Retinal pigment epithelial cell (primary cell): ENCODE results near the gene RNASE13.

ENCODE experiments used
- DNase-seq: peaks from one replicate; pipeline ENCODE4 v3.0.0-alpha.2; 2010; ENCODE audit warnings: low read depth
- H3K4me3 ChIP-seq: 2 replicates; pipeline ENCODE4 v1.5.1; 2011; ENCODE audit warnings: mild to moderate bottlenecking, low read length, control low read depth, moderate library complexity
- CTCF ChIP-seq: conservative IDR thresholded peaks from 2 replicates; pipeline ENCODE4 v1.5.1; 2011; ENCODE audit warnings: low read depth, low read length, control low read depth, inconsistent platforms

The RNASE13 gene

GRCh38 chr14:21055432-21056117, 21.0 kb upstream of the RNASE13 start:
- no peak overlapping the region for H3K4me3 ChIP-seq
- DNase-seq, result no peak
- TF ChIP-seq CTCF, result no peak

DNA sequence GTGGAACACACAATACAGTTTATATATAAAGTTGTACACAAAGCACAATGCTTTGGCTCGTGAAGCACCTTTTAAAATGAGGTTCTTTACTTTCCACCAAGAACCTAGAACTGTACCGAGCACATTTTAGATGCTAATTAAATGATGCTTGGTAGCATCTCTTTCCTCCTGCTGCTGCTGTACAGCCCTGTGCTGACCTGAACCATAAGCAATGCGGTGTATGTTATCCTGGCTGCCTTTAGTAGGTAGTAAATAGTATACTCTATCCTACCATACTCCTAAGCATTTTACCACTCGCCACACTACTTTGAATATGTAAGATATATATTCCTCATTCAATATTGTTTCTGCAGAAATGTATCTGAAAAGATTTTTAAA, 20.1 kb upstream of the RNASE13 start:
- TF ChIP-seq CTCF, result no peak

DNA sequence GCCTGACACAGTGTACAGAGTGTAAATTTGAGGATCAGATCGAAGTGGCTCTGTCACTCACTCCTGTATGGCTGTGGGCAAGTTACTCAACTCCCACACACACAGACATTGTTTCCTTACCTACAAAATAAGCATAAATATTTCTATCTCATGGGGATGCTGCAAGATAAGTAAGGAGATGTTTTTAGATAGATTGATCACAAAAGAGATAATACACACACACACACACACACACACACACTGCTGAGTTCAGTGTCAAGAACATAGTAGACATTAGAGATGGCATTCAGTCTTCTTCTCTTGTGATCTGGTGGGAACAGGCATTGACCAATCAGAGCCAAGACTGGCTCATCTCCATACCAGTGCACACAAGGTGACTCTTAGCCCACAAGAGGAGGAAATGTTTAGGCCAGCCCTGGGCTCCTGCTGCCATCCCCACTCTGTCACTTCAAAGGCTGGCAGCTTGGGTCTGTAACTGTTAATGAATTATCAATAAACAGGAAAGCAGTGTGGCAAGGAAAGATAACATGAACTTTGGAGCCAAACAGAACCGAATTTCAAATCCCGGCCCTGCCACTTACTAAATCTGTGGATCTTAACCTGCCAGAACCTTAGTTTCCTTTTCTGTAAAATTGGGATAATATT, 19.6 kb upstream of the RNASE13 start:
- no peak for DNase-seq
- H3K4me3 ChIP-seq, result no peak overlapping the region
- TF ChIP-seq CTCF, result no peak

More for the DNA sequence above, 20.1 kb upstream of the RNASE13 start:
- H3K4me3 ChIP-seq, result no peak overlapping the region
- DNase-seq, result no peak

- no peak for TF ChIP-seq CTCF
- no peak overlapping the region for H3K4me3 ChIP-seq
- no peak for DNase-seq
Observed at GRCh38 chr14:21053184-21054122, 18.8 kb upstream of the RNASE13 start.

DNA sequence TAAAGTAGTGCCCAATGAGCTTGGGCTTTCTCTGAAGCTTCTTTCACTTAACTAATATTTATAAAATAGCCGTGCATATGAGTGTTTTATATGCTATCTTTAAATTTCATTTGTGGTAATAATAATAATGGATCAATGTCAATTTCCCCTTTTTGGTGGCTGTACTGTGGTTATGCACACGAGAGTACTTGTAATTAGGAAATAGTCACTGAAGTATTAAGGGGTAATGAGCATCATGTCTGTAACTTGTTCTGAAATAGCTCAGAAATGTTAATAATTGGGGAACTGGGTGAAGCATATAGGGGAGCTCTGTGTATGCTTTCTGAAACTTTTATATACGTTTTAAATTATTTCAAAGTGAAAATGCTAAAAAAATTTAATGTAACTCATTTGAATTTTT, 16.0 kb upstream of the RNASE13 start:
- TF ChIP-seq CTCF, result no peak
- H3K4me3 ChIP-seq, result no peak overlapping the region
- no peak for DNase-seq

DNA sequence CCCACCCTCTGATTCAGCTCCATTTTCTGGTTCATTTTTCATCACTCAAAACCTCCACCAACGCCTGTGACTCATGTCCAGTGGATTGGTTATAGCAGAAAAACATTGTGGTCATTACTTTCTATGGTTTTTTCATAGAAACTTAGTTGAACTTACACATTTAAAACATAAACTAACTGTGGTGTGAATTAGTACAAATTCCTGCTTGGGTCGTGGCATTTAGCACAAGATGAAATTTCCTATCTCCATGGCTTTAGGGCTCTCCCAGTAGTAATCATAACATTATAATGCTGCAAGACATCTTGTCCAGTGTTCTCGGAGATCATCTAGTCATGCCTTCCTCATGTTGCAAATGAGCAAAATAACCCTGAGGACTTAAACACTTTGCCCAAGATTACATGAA, 14.7 kb upstream of the RNASE13 start:
- DNase-seq, result no peak
- H3K4me3 ChIP-seq, result no peak overlapping the region
- no peak for TF ChIP-seq CTCF
